ENCODE measurements around the gene RAMP3. TPM values are rescaled to one million over a fixed set of nuclear protein-coding genes. Genes with fewer than 3 reads are reported as not detected.

The RAMP3 gene
- total and polyA plus RNA-seq, 9 of the 15 experiments (the other 6 are each of a cell fraction or from before 2014, with no cell fraction given) = not detected

GRCh38 chr7:45155357-45155900 lies 2.2 kb upstream of the RAMP3 start:
- no peak for ATAC-seq
- TF ChIP-seq PATZ1 (CRISPR knock-in tag; IDR thresholded peaks at IDR 0.05; ENCODE audit: borderline replicate concordance) = no peak
- TF ChIP-seq GTF3C2 (IDR thresholded peaks at IDR 0.05; ENCODE audit: borderline replicate concordance, extremely low read depth, insufficient read length) = no peak
- no peak for TF ChIP-seq FOXA3 (CRISPR knock-in tag; conservative IDR thresholded peaks at IDR 0.05 in 1 of 2, IDR thresholded peaks at IDR 0.05 in 1 of 2)
- no peak for TF ChIP-seq STAG1 (CRISPR knock-in tag; IDR thresholded peaks at IDR 0.05; ENCODE audit: borderline replicate concordance)
- no peak for TF ChIP-seq TCF7 (IDR thresholded peaks at IDR 0.05; ENCODE audit: borderline replicate concordance)
- no peak for TF ChIP-seq KHSRP (IDR thresholded peaks at IDR 0.05)
- TF ChIP-seq ZNF407 (IDR thresholded peaks at IDR 0.05; ENCODE audit: low read depth) = no peak
- no peak for TF ChIP-seq KLF6 (CRISPR knock-in tag; IDR thresholded peaks at IDR 0.05; ENCODE audit: borderline replicate concordance)
- Histone ChIP-seq H3K27ac (ENCODE audit: extremely low read depth, low read depth, low read length) (no peak overlapping the region), H3K4me3 (no peak overlapping the region), H3K9ac (ENCODE audit: insufficient read depth in 1 of 2, low read depth in 2 of 2, low read length in 2 of 2) (0 out of 4 replicates have a peak overlapping the region, but pooled peaks of 1 of the 2 experiments have one; percentile 15), H3K27me3 (ENCODE audit: control insufficient read depth in 2 of 2, insufficient read depth in 2 of 2, low read length in 2 of 2) (peaks cover 20 to 45% of the 10 kb centered on the region in 2 experiments; a peak in 4 of 5 replicates), H3K79me2 (ENCODE audit: control insufficient read depth, insufficient read depth, low read length) (no peaks in the 10 kb centered on the region), H2AFZ (ENCODE audit: low read depth, low read length) (no peak overlapping the region), H3K9me3 (replicated peaks; ENCODE audit: control insufficient read depth, insufficient read depth, low read depth, low read length) (no peaks in the 10 kb centered on the region), H3K36me3 (ENCODE audit: control insufficient read depth, insufficient read depth, low read length) (no peaks in the 10 kb centered on the region), H3K9me1 (ENCODE audit: control insufficient read depth, insufficient read depth, low read length) (no peaks in the 10 kb centered on the region), H3K4me2 (ENCODE audit: insufficient read depth, low read length) (no peak overlapping the region), H4K20me1 (replicated peaks; ENCODE audit: control insufficient read depth, insufficient read depth, low read length) (no peaks in the 10 kb centered on the region), H3K4me1 (replicated peaks in 1 of 2; ENCODE audit: control insufficient read depth in 2 of 2, insufficient read depth in 2 of 2, low read length in 2 of 2) (peaks cover 4 to 11% of the 10 kb centered on the region in 2 experiments; a peak in 2 of 5 replicates)
- ChIA-PET CTCF (ENCODE audit: low intra/inter-chr PET ratio) (interaction anchor here (0.7 to 3.7 kb wide), 3 partner anchors 105 to 699 kb away, joined by 4 to 56 read pairs (median 8); no protein-coding TSS in a partner anchor), POLR2A (no interaction called here)
- intact Hi-C loops (cut with micrococcal nuclease) (no loop called here), in situ Hi-C loops (cut with MboI) (loop anchor here (25.0 kb wide), 1 partner anchor 707 kb away; the partner anchor contains the start of gene CCDC201)
- no TSS peak for BruUV-seq (replicated peaks)
- no peak for DNase-seq (ENCODE audit: extremely low read depth in 1 of 4, low spot score in 3 of 4)
- WGBS (ENCODE audit: insufficient coverage, low coverage, missing lambda C conversion rate) = 10% methylated on average over 9 of the region's 9 CpGs
- no peak for FAIRE-seq
